ENCODE measurements around the gene DAGLA.
A peak's percentile ranks its signal among the peaks of the same experiment; 100 is the strongest.

The DAGLA gene

GRCh38 chr11:61728066-61728939 lies 48.1 kb downstream of the DAGLA start:
- no peak for DNase-seq

- no peak for DNase-seq
Observed at GRCh38 chr11:61728940-61729219, 48.7 kb downstream of the DAGLA start.

DNA sequence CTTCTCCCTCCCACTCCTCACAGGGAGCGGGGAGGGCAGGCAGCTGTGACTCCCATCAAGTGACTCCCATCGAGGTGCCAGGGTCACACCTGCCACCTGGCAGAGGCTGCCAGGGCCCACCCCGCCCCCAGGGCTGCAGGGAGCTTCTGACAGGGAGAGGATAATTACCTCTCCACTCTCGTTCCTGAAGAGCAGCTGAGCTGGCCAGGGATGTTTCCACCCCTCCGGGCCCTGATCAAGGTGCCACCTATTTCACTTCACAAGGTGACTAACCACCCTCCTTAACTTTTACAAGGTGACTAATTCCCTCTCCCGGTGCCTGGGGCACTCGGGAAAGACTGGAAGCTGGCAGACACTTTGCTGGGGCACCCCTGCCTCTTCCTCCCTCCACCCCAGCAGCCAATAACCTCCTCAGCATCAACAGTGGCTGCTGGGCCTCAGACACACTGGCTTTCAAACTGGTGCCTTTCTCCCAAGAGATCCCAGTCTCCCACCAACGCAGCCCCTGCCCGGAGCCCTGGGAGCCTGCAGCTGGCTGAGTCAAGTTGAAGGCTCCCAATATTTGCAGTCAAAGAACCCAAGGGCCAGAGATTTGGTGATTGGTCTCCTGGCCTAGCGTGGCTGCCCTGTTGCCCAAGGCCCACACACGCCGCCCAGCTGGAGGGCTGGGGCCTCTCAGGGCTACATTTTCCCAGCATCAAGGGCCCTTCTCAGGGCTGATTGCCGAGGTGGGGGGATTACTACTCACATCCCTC lies 50.2 kb downstream of the DAGLA start:
- DNase-seq: no peak

DNA sequence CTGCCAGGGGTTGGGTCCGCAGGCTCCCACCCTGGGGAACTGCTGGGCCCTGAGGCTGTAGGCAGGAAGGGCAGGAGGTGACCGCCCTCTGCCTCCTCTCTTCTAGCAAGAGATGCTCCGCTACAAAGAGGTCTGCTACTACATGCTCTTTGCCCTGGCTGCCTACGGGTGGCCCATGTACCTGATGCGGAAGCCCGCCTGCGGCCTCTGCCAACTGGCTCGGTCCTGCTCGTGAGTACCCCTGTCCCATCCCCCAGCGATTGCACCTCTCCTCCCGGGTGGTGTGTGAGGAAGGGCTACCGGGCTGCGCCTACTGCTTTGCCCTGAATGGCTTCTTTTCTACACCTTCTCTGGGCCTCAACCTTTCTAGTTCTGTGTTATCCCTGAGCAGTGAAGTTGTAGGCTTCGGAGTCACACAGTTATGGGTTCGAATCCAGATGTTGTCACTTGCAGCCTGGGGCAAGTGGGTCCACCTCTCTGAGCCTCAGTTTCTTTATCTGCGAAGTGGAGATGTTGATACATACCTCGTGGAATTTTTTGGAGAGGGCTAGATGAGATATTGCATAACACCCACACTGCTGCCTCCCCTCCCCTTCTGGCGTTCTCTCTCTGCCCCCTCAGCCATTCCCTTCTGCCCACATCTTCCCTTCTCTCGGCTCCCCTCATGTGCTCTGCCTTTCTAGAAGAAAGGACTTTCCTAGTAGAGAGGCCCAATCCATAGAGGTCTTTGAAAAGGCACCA lies 51.2 kb downstream of the DAGLA start:
- no peak for DNase-seq

GRCh38 chr11:61731952-61732675 lies 51.9 kb downstream of the DAGLA start:
- DNase-seq: peak in 1 of 56 donors; percentile 31

- peak in 19 of 56 donors; percentile 20 to 72 (median 33) for DNase-seq
Observed at GRCh38 chr11:61732705-61733104, 52.5 kb downstream of the DAGLA start.

DNA sequence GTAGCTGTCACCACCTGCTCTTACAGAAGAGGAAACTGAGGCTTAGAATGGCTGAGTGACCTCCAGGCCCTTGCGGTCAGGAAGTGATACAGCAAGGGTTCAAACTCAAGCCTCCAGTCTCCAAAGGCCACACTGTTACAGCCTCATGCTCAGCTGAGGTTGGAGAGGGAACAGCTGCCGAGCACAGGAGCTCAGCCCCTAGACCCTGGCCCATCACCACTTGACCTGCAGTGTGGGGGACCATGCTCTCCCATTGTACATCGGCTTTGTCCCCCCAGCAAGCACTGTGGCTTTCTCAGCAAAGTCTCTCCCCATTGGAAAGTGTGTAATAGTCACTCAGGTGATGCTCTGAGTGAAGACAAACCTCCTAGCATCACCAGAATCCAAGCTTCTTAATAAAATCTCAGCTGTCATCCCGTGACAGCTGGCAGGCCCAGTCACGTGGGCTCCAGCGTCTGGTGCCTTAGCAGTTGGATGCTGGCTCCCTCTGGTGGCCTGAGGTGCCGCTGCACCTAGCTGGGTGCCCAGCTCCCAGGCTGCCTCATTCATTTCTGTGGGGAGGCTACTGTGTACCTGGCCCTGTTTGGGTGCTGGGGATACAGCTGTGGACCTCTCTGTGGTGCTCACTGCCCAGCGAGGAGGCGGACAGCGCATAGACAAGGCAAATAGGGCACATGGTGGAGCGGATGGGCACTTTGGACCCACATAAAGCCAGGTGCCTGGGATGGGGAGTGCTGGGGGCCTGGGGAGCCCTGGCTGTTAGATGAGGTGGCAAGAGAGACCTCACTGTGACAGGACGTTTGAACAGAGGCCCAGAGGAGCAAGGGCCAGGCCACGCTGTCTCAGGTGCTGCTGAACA lies 53.2 kb downstream of the DAGLA start:
- DNase-seq: peak in 55 of 56 donors; percentile 45 to 94 (median 79)

GRCh38 chr11:61734767-61735166 lies 54.6 kb downstream of the DAGLA start:
- no peak for DNase-seq

DNA sequence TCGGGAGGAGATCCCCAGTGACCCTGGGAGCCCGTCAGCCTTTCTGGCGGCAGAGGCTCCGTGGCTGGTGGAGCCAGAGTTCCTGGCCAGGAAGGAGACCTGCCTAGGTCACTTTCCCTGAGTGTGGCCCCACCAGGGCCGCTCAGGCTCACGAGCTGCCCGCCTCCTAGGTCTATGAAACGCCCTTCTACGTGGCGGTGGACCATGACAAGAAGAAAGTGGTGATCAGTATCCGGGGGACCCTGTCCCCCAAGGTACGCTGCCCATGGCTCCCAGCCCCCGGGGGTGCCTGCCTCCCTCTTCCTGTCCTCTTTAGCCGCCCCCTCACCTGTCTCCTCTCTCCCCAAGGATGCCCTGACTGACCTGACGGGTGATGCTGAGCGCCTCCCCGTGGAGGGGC lies 55.2 kb downstream of the DAGLA start:
- no peak for DNase-seq

DNA sequence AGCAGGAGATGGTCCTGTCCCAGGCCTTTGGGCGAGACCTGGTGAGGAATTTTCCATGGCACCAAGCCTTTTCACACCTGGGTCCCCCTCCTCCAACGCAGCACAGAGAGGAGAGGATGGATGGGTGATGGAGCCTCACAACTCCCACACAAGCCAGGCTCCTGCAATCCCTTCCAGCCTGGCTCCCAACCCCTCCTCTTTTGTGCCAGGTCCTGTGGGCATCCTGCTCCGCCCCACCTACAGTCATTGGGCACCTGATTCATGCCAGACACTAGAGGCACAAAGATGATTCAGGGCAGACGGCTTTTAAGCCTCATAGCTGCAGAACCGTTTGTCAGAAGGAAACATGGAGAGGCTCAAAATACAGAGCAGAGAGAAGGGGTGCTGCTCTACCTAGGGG lies 56.1 kb downstream of the DAGLA start:
- no peak for DNase-seq

- no peak for DNase-seq
Observed at GRCh38 chr11:61737131-61737530, 56.9 kb downstream of the DAGLA start.

DNA sequence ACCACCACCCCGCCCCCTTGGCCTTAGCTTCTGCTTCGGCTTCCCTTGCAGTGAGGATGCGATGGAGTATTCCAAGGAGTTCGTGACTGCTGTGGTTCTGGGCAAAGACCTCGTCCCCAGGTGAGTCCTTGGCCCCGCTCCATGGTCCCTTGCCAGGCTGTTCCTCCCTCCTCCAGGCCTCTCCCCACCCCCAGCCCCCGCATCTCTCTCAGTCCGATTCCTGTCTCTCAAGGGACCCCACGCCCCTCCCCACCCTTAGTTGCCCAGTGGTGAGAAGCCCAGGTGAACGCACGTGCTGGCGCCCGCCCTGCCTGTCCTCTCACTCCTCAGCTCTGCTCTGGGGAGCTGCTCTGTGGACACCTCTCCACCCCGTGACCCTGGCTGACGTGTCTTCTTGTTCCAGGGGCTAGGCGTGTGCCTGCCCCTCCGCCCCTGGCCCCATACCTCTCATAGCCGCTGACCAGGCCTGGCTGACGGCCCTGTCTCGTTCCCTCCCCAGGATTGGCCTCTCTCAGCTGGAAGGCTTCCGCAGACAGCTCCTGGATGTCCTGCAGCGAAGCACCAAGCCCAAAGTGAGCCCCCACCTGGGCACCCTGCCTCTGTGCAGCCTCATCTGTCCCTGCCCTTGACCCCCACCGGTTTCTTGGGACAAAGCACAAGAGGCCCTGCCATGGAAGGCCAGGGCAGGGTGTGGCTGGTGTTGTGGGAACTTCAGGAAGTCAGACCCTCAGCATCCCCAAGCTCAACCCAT lies 57.6 kb downstream of the DAGLA start:
- no peak for DNase-seq

- no peak for DNase-seq
Observed at GRCh38 chr11:61738776-61739175, 58.6 kb downstream of the DAGLA start.

DNA sequence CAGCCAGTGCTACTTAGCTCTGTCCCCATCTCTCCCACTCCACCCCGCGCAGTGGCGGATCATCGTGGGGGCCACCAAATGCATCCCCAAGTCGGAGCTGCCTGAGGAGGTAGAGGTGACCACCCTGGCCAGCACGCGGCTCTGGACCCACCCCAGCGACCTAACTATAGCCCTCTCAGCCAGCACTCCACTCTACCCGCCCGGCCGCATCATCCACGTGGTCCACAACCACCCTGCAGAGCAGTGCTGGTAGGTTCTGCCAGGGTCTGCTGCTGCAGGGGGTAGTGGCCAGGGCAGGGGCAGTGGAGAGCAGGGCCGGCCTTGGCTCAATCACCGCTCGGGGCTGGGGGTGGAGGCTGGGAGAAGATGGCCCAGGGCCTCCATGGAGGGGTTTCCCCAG lies 59.2 kb downstream of the DAGLA start:
- no peak for DNase-seq

- no peak for DNase-seq
Observed at GRCh38 chr11:61739966-61740365, 59.8 kb downstream of the DAGLA start.

DNA sequence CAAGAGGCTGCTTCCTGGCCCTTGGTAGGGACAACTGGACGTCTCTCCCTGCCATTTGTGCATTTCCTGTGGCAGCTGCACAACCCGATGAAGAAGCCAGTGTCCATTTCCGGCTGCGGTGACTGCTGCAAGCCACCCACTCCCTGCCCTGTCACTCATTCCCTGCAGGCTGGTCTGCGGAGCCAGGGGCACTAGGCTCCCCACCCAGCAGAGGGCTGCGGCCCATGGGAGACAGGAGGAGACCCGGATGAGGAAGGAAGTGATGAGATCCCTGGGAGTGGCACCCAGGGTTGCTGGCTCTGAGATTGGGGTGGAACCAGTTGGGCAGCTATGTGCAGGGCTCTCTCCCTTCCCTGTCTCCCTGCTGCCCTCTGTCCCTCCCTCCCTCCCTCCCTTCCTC lies 62.2 kb downstream of the DAGLA start:
- DNase-seq: no peak

DNA sequence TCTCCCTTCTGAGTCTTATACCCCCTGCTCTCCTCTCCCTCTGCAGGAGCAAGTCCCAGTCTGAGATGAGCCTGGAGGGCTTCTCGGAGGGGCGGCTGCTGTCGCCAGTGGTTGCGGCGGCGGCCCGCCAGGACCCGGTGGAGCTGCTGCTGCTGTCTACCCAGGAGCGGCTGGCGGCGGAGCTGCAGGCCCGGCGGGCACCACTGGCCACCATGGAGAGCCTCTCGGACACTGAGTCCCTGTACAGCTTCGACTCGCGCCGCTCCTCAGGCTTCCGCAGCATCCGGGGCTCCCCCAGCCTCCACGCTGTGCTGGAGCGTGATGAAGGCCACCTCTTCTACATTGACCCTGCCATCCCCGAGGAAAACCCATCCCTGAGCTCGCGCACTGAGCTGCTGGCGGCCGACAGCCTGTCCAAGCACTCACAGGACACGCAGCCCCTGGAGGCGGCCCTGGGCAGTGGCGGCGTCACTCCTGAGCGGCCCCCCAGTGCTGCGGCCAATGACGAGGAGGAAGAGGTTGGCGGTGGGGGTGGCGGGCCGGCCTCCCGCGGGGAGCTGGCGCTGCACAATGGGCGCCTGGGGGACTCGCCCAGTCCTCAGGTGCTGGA lies 63.4 kb downstream of the DAGLA start:
- no peak for DNase-seq

GRCh38 chr11:61744181-61744580 lies 64.0 kb downstream of the DAGLA start:
- no peak for DNase-seq

DNA sequence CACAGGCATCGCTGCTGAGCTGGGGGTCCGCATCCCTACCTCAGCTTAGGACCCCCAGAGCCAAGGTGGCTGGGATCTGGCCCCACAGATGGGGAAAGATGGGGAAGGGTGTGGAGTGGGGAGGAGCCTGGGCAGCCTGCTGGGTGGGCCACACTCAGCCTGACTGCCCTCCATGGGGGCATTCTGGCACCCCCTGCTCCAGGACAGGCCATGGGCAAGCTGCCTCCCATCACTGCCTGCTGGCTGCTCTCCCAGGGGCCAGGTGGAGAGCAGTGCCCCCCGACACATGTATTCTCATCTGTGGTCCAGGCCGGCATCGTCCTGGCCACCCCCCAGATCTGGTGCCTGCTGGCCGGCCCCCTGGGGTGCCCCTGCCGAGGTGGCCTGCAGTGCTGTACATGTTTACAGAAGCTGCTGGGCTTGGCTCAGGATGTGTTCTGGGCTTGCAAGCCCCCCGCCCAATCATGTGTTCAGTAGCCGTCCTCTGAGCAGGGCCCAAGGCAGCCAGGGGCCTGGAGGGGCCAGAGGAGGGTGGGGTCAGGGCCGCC lies 64.5 kb downstream of the DAGLA start:
- DNase-seq: no peak

Measured in nucleus accumbens (tissue), 56 donors.